B cell (primary cell): ENCODE results near the gene PTPN14. TPM values are rescaled to one million over a fixed set of nuclear protein-coding genes. Genes with fewer than 3 reads are reported as not detected.

Source experiments
- ATAC-seq: fragments of 200-7000 bp; cut with Tn5 transposase; one replicate; pipeline ENCODE4 v1.10.0; 2021; ENCODE audit warnings: low read depth, mild to moderate bottlenecking, moderate number of reproducible peaks, moderate library complexity
- CTCF ChIA-PET: fragments of 350-600 bp; sonication (Branson Sonifier 250); formaldehyde crosslinking; loops from one replicate; lab custom pipeline; 2021; ENCODE audit warnings: antibody characterized with exemption, inconsistent platforms; lab: Charles Lee
- POLR2A ChIA-PET: fragments of 350-600 bp; sonication (Branson Sonifier 250); formaldehyde crosslinking; loops from one replicate; lab custom pipeline; 2021; ENCODE audit warnings: antibody characterized with exemption; lab: Charles Lee
- DNase-seq: peaks from one replicate; pipeline ENCODE4 v3.0.0; 2013
- H2AFZ ChIP-seq: 2 replicates; pipeline ENCODE4 v1.6.1; 2012; ENCODE audit warnings: mild to moderate bottlenecking, low read depth, low read length; ENCODE audit not compliant: insufficient read depth, poor library complexity, severe bottlenecking
- H3K27ac ChIP-seq, 2 donors: 1 replicate in 1 of 2; 2 replicates in 1 of 2; pipeline ENCODE4 v1.5.1; 2012 to 2013; ENCODE audit warnings: low read length in 2 of 2, mild to moderate bottlenecking in 2 of 2, moderate library complexity in 1 of 2
- H3K27me3 ChIP-seq, 4 experiments: fragments of 200-600 bp in 1 of 4; sonication (generic) in 1 of 4; replicated peaks in 1 of 4; 1 replicate in 2 of 4; 2 replicates in 2 of 4; pipeline versions ENCODE4 v1.6.1 to v1.7.0; 2013 to 2016; ENCODE audit warnings: low read length in 3 of 4, mild to moderate bottlenecking in 2 of 4, mixed read lengths in 1 of 4, moderate library complexity in 1 of 4; ENCODE audit not compliant: insufficient read depth in 4 of 4, control insufficient read depth in 3 of 4; ENCODE audit errors: control extremely low read depth in 1 of 4
- H3K36me3 ChIP-seq, 2 experiments: replicated peaks in 1 of 2; 1 replicate in 1 of 2; 2 replicates in 1 of 2; pipeline versions ENCODE4 v1.6.1 to v1.7.1; 2013; ENCODE audit warnings: low read length in 1 of 2; ENCODE audit not compliant: insufficient read depth in 2 of 2, control insufficient read depth in 1 of 2; ENCODE audit errors: control extremely low read depth in 1 of 2, extremely low read depth in 1 of 2
- H3K4me1 ChIP-seq, 2 donors: fragments of 200-600 bp in 1 of 2; sonication (generic) in 1 of 2; 1 replicate in 1 of 2; 2 replicates in 1 of 2; pipeline versions ENCODE4 v1.5.1 to v1.6.1; 2013 to 2017; ENCODE audit warnings: low read length in 2 of 2; ENCODE audit not compliant: control insufficient read depth in 2 of 2, insufficient read depth in 2 of 2
- H3K4me2 ChIP-seq: replicated peaks from 2 replicates; pipeline ENCODE3; 2012; ENCODE audit warnings: mild to moderate bottlenecking, low read depth, low read length; ENCODE audit not compliant: poor library complexity, severe bottlenecking
- H3K4me3 ChIP-seq, 5 experiments: fragments of 200-600 bp in 1 of 5; sonication (generic) in 1 of 5; 1 replicate in 3 of 5; 2 replicates in 2 of 5; pipeline versions ENCODE4 v1.5.1 to v1.7.0; 2011 to 2016; ENCODE audit warnings: low read length in 4 of 5, mild to moderate bottlenecking in 4 of 5, low read depth in 2 of 5, control low read depth in 1 of 5, moderate library complexity in 1 of 5; ENCODE audit not compliant: insufficient read depth in 1 of 5; ENCODE audit errors: control extremely low read depth in 1 of 5, extremely low read depth in 1 of 5
- H3K79me2 ChIP-seq: fragments of 200-600 bp; sonication (generic); one replicate; pipeline ENCODE4 v1.6.0; 2016; ENCODE audit warnings: low read length; ENCODE audit not compliant: control insufficient read depth, insufficient read depth
- H3K9ac ChIP-seq: fragments of 200-600 bp; sonication (generic); 2 replicates; pipeline ENCODE4 v1.6.1; 2017; ENCODE audit warnings: mild to moderate bottlenecking, low read length, moderate library complexity
- H3K9me3 ChIP-seq, 3 donors: one replicate each; pipeline versions ENCODE4 v1.6.1 to v1.7.1; 2013; ENCODE audit warnings: low read length in 2 of 3; ENCODE audit not compliant: control insufficient read depth in 2 of 3, insufficient read depth in 1 of 3; ENCODE audit errors: control extremely low read depth in 1 of 3
- H4K20me1 ChIP-seq: 2 replicates; pipeline ENCODE4 v1.6.0; 2012; ENCODE audit warnings: mild to moderate bottlenecking, low read length; ENCODE audit not compliant: insufficient read depth, control insufficient read depth, poor library complexity, severe bottlenecking
- H3K27ac Mint-ChIP-seq: one replicate; pipeline ENCODE4 v1.8.0; 2021; ENCODE audit warnings: mixed read lengths
- H3K27me3 Mint-ChIP-seq: one replicate; pipeline ENCODE4 v1.8.0; 2021; ENCODE audit warnings: mixed read lengths
- H3K4me1 Mint-ChIP-seq: one replicate; pipeline ENCODE4 v1.8.0; 2021; ENCODE audit warnings: mixed read lengths
- H3K4me3 Mint-ChIP-seq: one replicate; pipeline ENCODE4 v1.8.0; 2021; ENCODE audit warnings: mixed read lengths
- H3K9me3 Mint-ChIP-seq: one replicate; pipeline ENCODE4 v1.8.0; 2022; ENCODE audit warnings: mixed read lengths; ENCODE audit not compliant: insufficient read depth
- EZH2 ChIP-seq: IDR thresholded peaks from 2 replicates; pipeline ENCODE4 v1.6.1; 2012; ENCODE audit warnings: borderline replicate concordance, low read depth, mild to moderate bottlenecking, moderate library complexity, low read length; ENCODE audit not compliant: insufficient read depth, poor library complexity, severe bottlenecking
- WGBS: methylation state at CpG from one replicate; pipeline ENCODE4 v1.1.5; 2013; ENCODE audit warnings: missing lambda C conversion rate; ENCODE audit not compliant: insufficient coverage; 5-methylcytosine and 5-hydroxymethylcytosine counted together
- intact Hi-C: fragments of 100-400 bp; cut with micrococcal nuclease; formaldehyde crosslinking; loops from one replicate; pipeline ENCODE4 v1.10.0; 2022
- polyA plus RNA-seq: library from polyadenylated mRNA; depleted of rRNA; stranded (reverse); fragments of >200 nt; gene quantifications from 2 replicates; pipeline ENCODE4 v1.2.3, GENCODE V29; 2012
- total RNA-seq, 2 donors: library from RNA; stranded (reverse); fragments of 120-200 nt in 1 of 2; gene quantifications; 1 replicate in 1 of 2; 2 replicates in 1 of 2; pipeline versions ENCODE4 v1.2.3 to v1.2.4, GENCODE V29; 2013 to 2022
- TF ChIP-seq, protein P1 (sequence below): fragments of 200-600 bp; IDR thresholded peaks from one replicate; pipeline ENCODE4 v1.8.0; 2022; ENCODE audit warnings: antibody characterized with exemption, mild to moderate bottlenecking

Gene PTPN14
- total and polyA plus RNA-seq, 2 donors (not counting 1 experiment from before 2014, with no cell fraction given), result under 0.01 TPM; not detected in 1

DNA sequence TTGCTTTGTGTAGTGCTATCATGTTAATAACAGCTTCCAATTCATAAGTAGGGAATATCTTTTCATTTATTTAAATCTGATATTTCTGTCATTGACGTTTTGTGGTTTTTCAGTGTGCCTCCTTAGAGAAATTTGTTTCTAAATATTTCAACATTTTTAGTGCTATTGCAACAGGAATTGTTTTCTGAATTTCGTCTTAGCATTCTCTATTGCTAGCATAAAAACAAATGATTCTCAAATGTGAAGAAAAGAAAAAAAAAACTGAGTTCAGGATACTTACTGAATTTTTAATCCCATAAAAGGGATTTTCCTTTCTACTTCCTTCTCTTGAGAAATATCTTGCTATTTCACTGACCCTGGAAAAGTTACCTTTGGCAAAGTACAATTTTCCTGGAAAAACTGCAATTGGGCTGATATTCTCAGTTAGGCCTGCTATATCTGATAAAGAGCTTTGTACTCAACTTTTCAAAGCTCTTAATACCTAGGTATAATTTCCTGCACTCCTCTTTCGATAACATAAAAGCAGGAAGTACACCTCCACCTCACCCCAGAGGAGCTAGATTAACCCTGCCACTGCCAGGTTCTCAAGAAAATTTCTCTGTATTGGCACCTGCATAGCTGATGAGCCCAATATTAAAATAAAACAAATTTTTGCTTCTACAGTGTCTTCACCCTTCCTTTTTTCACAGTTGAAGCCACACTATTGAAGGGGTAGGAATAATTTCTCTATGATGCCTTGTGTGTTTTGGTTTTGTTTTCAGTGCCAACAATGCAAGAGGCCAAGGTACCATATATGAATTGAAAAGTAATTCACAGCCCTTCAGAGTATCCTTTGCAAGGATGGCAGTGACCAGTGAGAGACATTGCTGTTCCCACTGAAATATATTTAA lies 35.6 kb downstream of the PTPN14 start:
- no peaks in the 10 kb centered on the region for H4K20me1 ChIP-seq
- 10% methylated on average over 1 of the region's 3 CpGs for WGBS
- DNase-seq (no peak), ATAC-seq (no peak)
- no peaks in the 10 kb centered on the region for H3K27me3 ChIP-seq
- Mint-ChIP-seq H3K4me3 (no peak overlapping the region), H3K9me3 (no peaks in the 10 kb centered on the region), H3K27me3 (peaks cover 9% of the 10 kb centered on the region), H3K27ac (no peak overlapping the region), H3K4me1 (no peaks in the 10 kb centered on the region)
- H3K9me3 ChIP-seq, result no peaks in the 10 kb centered on the region
- no peaks in the 10 kb centered on the region for H3K4me1 ChIP-seq
- H3K4me2 ChIP-seq, result no peak overlapping the region
- H2AFZ ChIP-seq, result no peak overlapping the region
- H3K36me3 ChIP-seq, result no peaks in the 10 kb centered on the region
- H3K4me3 ChIP-seq, result no peak overlapping the region
- H3K9ac ChIP-seq, result no peak overlapping the region
- ChIA-PET POLR2A (no interaction called here), CTCF (no interaction called here)
- intact Hi-C loops, result no loop called here
- no peak overlapping the region for H3K27ac ChIP-seq
- no peaks in the 10 kb centered on the region for H3K79me2 ChIP-seq
- TF ChIP-seq, protein P1, sequence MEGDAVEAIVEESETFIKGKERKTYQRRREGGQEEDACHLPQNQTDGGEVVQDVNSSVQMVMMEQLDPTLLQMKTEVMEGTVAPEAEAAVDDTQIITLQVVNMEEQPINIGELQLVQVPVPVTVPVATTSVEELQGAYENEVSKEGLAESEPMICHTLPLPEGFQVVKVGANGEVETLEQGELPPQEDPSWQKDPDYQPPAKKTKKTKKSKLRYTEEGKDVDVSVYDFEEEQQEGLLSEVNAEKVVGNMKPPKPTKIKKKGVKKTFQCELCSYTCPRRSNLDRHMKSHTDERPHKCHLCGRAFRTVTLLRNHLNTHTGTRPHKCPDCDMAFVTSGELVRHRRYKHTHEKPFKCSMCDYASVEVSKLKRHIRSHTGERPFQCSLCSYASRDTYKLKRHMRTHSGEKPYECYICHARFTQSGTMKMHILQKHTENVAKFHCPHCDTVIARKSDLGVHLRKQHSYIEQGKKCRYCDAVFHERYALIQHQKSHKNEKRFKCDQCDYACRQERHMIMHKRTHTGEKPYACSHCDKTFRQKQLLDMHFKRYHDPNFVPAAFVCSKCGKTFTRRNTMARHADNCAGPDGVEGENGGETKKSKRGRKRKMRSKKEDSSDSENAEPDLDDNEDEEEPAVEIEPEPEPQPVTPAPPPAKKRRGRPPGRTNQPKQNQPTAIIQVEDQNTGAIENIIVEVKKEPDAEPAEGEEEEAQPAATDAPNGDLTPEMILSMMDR, result no peak
- no peak for TF ChIP-seq EZH2

DNA sequence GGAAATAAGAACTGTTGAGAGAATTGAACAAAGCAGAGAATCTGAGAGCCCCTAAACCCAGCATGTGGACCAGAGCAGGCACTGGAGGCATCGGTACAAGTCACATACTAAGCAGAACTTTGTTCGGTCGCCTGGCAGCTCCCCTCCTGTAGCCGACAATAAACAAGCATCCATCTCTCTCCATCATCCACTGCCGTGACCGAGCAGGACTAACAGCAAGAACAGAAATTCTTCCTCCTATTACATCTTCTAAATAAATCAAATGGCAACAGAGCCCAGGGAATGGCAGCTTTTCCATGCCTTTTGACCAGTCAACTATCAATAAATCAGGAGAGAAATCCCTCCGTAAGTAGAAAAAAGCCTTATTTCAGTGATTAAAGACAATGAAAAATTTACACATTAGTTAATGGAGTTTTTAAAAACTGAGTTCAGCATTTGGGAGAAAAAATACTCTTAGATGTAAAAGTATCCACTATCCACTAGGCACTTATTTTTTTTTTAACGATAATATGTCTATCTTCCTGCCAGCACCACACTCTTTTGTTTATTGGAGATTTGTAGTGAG lies 36.5 kb downstream of the PTPN14 start:
- Histone ChIP-seq H3K27ac (no peak overlapping the region), H4K20me1 (no peaks in the 10 kb centered on the region), H2AFZ (no peak overlapping the region), H3K79me2 (no peaks in the 10 kb centered on the region), H3K36me3 (no peaks in the 10 kb centered on the region), H3K9me3 (no peaks in the 10 kb centered on the region), H3K4me2 (no peak overlapping the region), H3K4me3 (no peak overlapping the region), H3K9ac (no peak overlapping the region), H3K27me3 (no peaks in the 10 kb centered on the region), H3K4me1 (no peaks in the 10 kb centered on the region)
- Mint-ChIP-seq H3K27me3 (peaks cover 9% of the 10 kb centered on the region), H3K9me3 (no peaks in the 10 kb centered on the region), H3K4me1 (no peaks in the 10 kb centered on the region), H3K27ac (no peak overlapping the region), H3K4me3 (no peak overlapping the region)
- no peak for DNase-seq
- POLR2A ChIA-PET, result no interaction called here
- CTCF ChIA-PET, result no interaction called here
- WGBS, result 61% methylated on average over 6 of the region's 8 CpGs
- no peak for TF ChIP-seq EZH2
- TF ChIP-seq, protein P1, result no peak
- ATAC-seq, result no peak
- intact Hi-C loops, result no loop called here
